HepG2 (cell line): Measurements from ENCODE around the gene YIF1A. TPM values are rescaled to one million over a fixed set of nuclear protein-coding genes. Genes with fewer than 3 reads are reported as not detected.

Source experiments
- ATAC-seq: fragments of 200-7000 bp; cut with Tn5 transposase; 3 replicates; pipeline ENCODE4 v1.9.1; 2020; ENCODE audit warnings: mild to moderate bottlenecking, moderate library complexity
- BruUV-seq: library from RNA; stranded (reverse); fragments of 400-500 nt; replicated peaks from 2 replicates; lab custom pipeline; 2021; lab: Mats Ljungman, UMichigan
- CTCF ChIA-PET: fragments of 300-600 bp; formaldehyde crosslinking; extraction: SDS; loops from one replicate; lab custom pipeline; 2021; ENCODE audit warnings: low total read pairs, inconsistent platforms, low intra/inter-chr PET ratio; lab: Yijun Ruan, JAX
- POLR2A ChIA-PET: fragments of 350-600 bp; sonication (Branson Sonifier 250); formaldehyde crosslinking; loops from one replicate; lab custom pipeline; 2020; ENCODE audit warnings: antibody characterized with exemption, inconsistent platforms; lab: Yijun Ruan, JAX
- DNase-seq: peaks from one replicate; pipeline ENCODE4 v3.0.0-alpha.2; 2015; ENCODE audit warnings: low spot score
- FAIRE-seq: peaks from 3 replicates; lab custom pipeline; 2011; peaks lifted over from hg19 to GRCh38; lab: Jason Lieb, UNC
- H2AFZ ChIP-seq: one replicate; pipeline ENCODE4 v1.6.1; 2011; ENCODE audit warnings: low read length, inconsistent platforms
- H3K27ac ChIP-seq: fragments of 300-600 bp; 3 replicates; pipeline ENCODE4 v1.8.0; 2011; ENCODE audit warnings: mixed run types, mild to moderate bottlenecking, mixed read lengths, low read length, inconsistent platforms; ENCODE audit not compliant: insufficient read depth; ENCODE audit errors: extremely low read length
- H3K27me3 ChIP-seq, 2 experiments: fragments of 200-600 bp in 1 of 2; 2 replicates in 1 of 2; 3 replicates in 1 of 2; pipeline versions ENCODE4 v1.6.0 to v1.8.0; 2011; ENCODE audit warnings: low read length in 2 of 2, mild to moderate bottlenecking in 2 of 2, moderate library complexity in 2 of 2, inconsistent platforms in 1 of 2; ENCODE audit not compliant: insufficient read depth in 2 of 2, control insufficient read depth in 1 of 2
- H3K36me3 ChIP-seq, 2 experiments: fragments of 200-600 bp in 1 of 2; replicated peaks in 1 of 2; 2 replicates in 1 of 2; 3 replicates in 1 of 2; pipeline versions ENCODE4 v1.5.1 to v1.8.0; 2011; ENCODE audit warnings: low read length in 2 of 2, inconsistent platforms in 1 of 2; ENCODE audit not compliant: insufficient read depth in 2 of 2, control insufficient read depth in 1 of 2
- H3K4me1 ChIP-seq: 2 replicates; pipeline ENCODE4 v1.5.1; 2012; ENCODE audit warnings: low read length, inconsistent platforms; ENCODE audit not compliant: insufficient read depth
- H3K4me2 ChIP-seq: 2 replicates; pipeline ENCODE4 v1.6.0; 2011; ENCODE audit warnings: low read depth, low read length, inconsistent platforms
- H3K4me3 ChIP-seq, 3 experiments: fragments of 200-600 bp in 1 of 3; sonication (generic), shearing (Covaris generic) in 1 of 3; replicated peaks in 1 of 3; 2 replicates each; pipeline ENCODE4 v1.5.1; 2011 to 2016; ENCODE audit warnings: low read length in 3 of 3, inconsistent platforms in 2 of 3, low read depth in 2 of 3, mild to moderate bottlenecking in 2 of 3, control low read depth in 1 of 3, mixed read lengths in 1 of 3; ENCODE audit not compliant: insufficient read depth in 1 of 3
- H3K79me2 ChIP-seq: one replicate; pipeline ENCODE4 v1.6.1; 2011; ENCODE audit warnings: low read length, inconsistent platforms; ENCODE audit not compliant: insufficient read depth
- H3K9ac ChIP-seq: 2 replicates; pipeline ENCODE4 v1.6.0; 2011; ENCODE audit warnings: mild to moderate bottlenecking, low read depth, low read length, inconsistent platforms; ENCODE audit not compliant: insufficient read depth
- H3K9me3 ChIP-seq: 2 replicates; pipeline ENCODE4 v1.5.1; 2012; ENCODE audit warnings: mild to moderate bottlenecking, low read length
- H4K20me1 ChIP-seq: 2 replicates; pipeline ENCODE4 v1.6.0; 2011; ENCODE audit warnings: inconsistent platforms, mild to moderate bottlenecking, low read length, moderate library complexity; ENCODE audit not compliant: insufficient read depth
- CEBPB ChIP-seq: IDR thresholded peaks from 2 replicates; pipeline ENCODE4 v1.6.1; 2011; ENCODE audit warnings: low read depth, low read length, improper control_type of control experiment, borderline replicate concordance
- DNMT1 ChIP-seq: sonication (generic); formaldehyde crosslinking; IDR thresholded peaks from 2 replicates; pipeline ENCODE4 v1.5.1; 2020; ENCODE audit warnings: mild to moderate bottlenecking, missing genetic modification reagents
- SP1 ChIP-seq, 2 experiments: fragments of 450-650 bp in 1 of 2; sonication (generic) in 1 of 2; formaldehyde crosslinking in 1 of 2; IDR thresholded peaks; 2 replicates each; pipeline versions ENCODE4 v1.4.0 to v1.6.1; 2016 to 2020; ENCODE audit warnings: missing genetic modification reagents in 1 of 2
- YY1 ChIP-seq: IDR thresholded peaks from 2 replicates; pipeline ENCODE4 v1.6.1; 2011; ENCODE audit warnings: low read length, low read depth, moderate library complexity, mild to moderate bottlenecking; ENCODE audit not compliant: insufficient read depth, insufficient replicate concordance
- ZNF205 ChIP-seq: IDR thresholded peaks from 2 replicates; pipeline ENCODE4 v1.6.1; 2018; ENCODE audit warnings: missing biosample characterization, missing genetic modification reagents
- ZNF260 ChIP-seq: sonication (generic); formaldehyde crosslinking; IDR thresholded peaks from 2 replicates; pipeline ENCODE4 v1.4.0; 2020; ENCODE audit warnings: missing genetic modification reagents, low read depth, mild to moderate bottlenecking, borderline replicate concordance
- ZSCAN20 ChIP-seq: sonication (generic); formaldehyde crosslinking; IDR thresholded peaks from 2 replicates; pipeline ENCODE4 v1.4.0; 2020; ENCODE audit warnings: missing genetic modification reagents, mild to moderate bottlenecking, borderline replicate concordance
- WGBS: methylation state at CpG from one replicate; pipeline ENCODE4 v1.1.6; 2017; ENCODE audit warnings: low lambda C conversion rate; 5-methylcytosine and 5-hydroxymethylcytosine counted together
- in situ Hi-C: cut with HindIII; loops from 2 replicates; pipeline ENCODE4 v1.10.0; 2017; ENCODE audit warnings: low pct_unique_long_range_greater_than_20kb; ENCODE audit not compliant: extremely low pct_ligation_motif_present
- intact Hi-C: fragments of 100-400 bp; cut with micrococcal nuclease; formaldehyde crosslinking; loops from one replicate; pipeline ENCODE4 v1.10.0; 2022; ENCODE audit not compliant: unreplicated experiment
- polyA plus RNA-seq, 8 experiments: library from polyadenylated mRNA; depleted of rRNA in 3 of 8; stranded (reverse) in 7 of 8; unstranded in 1 of 8; fragments of >200 nt; fragmentation: Illumina TruSeq in 4 of 8; extraction: Trizol in 4 of 8; gene quantifications; 2 replicates each; pipeline versions ENCODE4 v1.2.1 to v1.2.3, GENCODE V29; 2011 to 2016; ENCODE audit warnings: low read depth in 4 of 8, missing spikeins in 1 of 8, mixed read lengths in 1 of 8; ENCODE audit not compliant: insufficient read depth in 1 of 8
- total RNA-seq, 5 experiments: library from RNA; depleted of rRNA; stranded (reverse); fragments of >200 nt; fragmentation: Illumina TruSeq; extraction: Trizol; gene quantifications; 2 replicates each; pipeline ENCODE4 v1.2.3, GENCODE V29; 2016; ENCODE audit warnings: low read depth in 1 of 5
- TF ChIP-seq, protein P1 (sequence below): sonication (generic); formaldehyde crosslinking; IDR thresholded peaks from 2 replicates; pipeline ENCODE4 v1.4.0; 2020; ENCODE audit warnings: missing genetic modification reagents

YIF1A gene
- total and polyA plus RNA-seq, 2 of the 13 experiments (the other 11 are each of a cell fraction or from before 2014, with no cell fraction given), result 133 to 145 TPM

DNA sequence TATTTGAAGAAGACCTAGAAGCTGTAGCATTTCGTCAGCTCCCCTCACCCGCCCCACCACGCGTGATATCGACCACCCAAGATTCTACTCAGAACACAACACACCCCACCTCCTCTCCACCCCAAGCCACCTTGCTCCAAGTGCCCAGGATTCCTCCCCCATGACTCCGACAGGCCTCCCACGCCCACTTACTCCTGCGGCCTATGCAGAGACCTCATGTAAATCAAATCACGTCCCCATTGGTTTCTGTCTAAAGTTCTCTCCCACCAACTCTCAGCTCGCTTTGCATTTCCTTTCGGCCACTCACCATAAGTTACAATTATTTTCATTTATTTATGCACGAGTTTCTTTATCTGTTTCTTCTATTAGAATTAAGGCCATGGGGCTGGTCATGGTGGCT lies 13.7 kb upstream of the YIF1A start (continued):
- no peak for TF ChIP-seq ZNF260

DNA sequence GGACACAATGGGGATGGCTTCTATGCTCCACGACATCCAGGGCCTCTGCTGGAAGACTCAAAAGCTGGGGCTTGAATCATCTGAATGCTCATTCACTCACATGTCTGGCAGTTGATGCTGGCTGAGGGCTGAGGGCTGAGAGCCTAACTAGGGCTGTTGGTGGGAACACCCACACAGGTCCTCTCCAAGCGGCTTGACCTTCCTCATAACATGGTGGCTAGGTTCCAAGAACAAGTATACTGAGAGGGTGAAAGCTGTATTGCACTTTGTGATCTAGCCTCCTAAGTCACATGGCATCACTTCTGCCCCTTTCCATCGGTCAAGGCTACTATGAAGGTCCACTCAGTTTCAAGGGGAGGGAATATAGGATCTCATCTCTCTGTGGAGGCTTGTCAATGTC lies 10.2 kb upstream of the YIF1A start:
- peaks cover 3 to 19% of the 10 kb centered on the region in 2 experiments; a peak in 4 of 5 replicates for H3K27me3 ChIP-seq
- 0 out of 2 replicates have a peak, but pooled peaks cover 6% of the 10 kb centered on the region for H3K4me1 ChIP-seq
- ATAC-seq, result peak; percentile 20; the same call in 1 of the 3 replicates
- intact Hi-C loops (no loop called here), in situ Hi-C loops (no loop called here)
- H3K27ac ChIP-seq, result no peak overlapping the region
- no peak for TF ChIP-seq ZNF205 (CRISPR knock-in tag)
- no peak for TF ChIP-seq CEBPB
- no peak for TF ChIP-seq ZSCAN20
- ChIA-PET POLR2A (interaction anchor here (2.2 kb wide), 1 partner anchor 13 kb away, joined by 10 read pairs; no protein-coding TSS in a partner anchor), CTCF (no interaction called here)
- H3K79me2 ChIP-seq, result no peaks in the 10 kb centered on the region
- H3K36me3 ChIP-seq, result no peaks in the 10 kb centered on the region
- no peak overlapping the region for H3K4me3 ChIP-seq
- no peaks in the 10 kb centered on the region for H3K9me3 ChIP-seq
- H2AFZ ChIP-seq, result no peak overlapping the region
- H4K20me1 ChIP-seq, result no peaks in the 10 kb centered on the region
- no peak for DNase-seq
- H3K4me2 ChIP-seq, result no peak overlapping the region
- no TSS peak for BruUV-seq
- 5% methylated on average over 3 of the region's 3 CpGs for WGBS
- no peak for FAIRE-seq
- no peak overlapping the region for H3K9ac ChIP-seq

DNA sequence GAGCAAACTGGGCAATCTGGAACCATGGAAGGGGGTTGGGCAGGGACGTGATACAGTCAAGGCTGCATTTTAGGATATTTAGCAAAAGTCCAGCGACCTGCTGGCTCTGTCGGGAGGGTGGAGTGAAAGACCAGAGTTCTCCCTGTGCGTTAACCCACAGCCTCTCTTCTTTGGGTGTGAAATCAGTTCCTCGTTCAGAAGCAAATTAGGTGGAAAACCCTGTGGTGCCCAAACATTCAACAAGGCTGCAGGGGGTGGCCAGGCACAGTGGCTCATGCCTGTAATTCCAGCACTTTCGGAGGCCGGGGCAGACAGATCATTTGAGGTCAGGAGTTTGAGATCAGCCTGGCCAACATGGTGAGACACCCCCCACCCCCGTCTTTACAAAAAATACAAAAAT lies 8.7 kb upstream of the YIF1A start:
- no peak overlapping the region for H3K4me3 ChIP-seq
- in situ Hi-C loops (no loop called here), intact Hi-C loops (no loop called here)
- ATAC-seq (no peak), FAIRE-seq (no peak), DNase-seq (no peak)
- ChIA-PET CTCF (no interaction called here), POLR2A (interaction anchor here (2.2 to 3.7 kb wide), 2 partner anchors 8 to 15 kb away, joined by 10 to 13 read pairs; partner anchors contain the start of gene YIF1A)
- no TSS peak for BruUV-seq
- H4K20me1 ChIP-seq, result no peaks in the 10 kb centered on the region
- H3K4me2 ChIP-seq, result no peak overlapping the region
- peaks cover 3 to 30% of the 10 kb centered on the region in 2 experiments for H3K27me3 ChIP-seq
- 34% methylated on average over 8 of the region's 8 CpGs for WGBS
- H3K79me2 ChIP-seq, result no peaks in the 10 kb centered on the region
- H3K9ac ChIP-seq, result no peak overlapping the region
- peaks cover 10% of the 10 kb centered on the region; the same call in 1 of the 2 replicates for H3K4me1 ChIP-seq
- TF ChIP-seq, protein P1, sequence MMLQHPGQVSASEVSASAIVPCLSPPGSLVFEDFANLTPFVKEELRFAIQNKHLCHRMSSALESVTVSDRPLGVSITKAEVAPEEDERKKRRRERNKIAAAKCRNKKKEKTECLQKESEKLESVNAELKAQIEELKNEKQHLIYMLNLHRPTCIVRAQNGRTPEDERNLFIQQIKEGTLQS (CRISPR knock-in tag), result no peak
- TF ChIP-seq DNMT1 (CRISPR knock-in tag), result no peak
- TF ChIP-seq SP1 (IDR thresholded peaks at IDR 0.05), result no peak
- TF ChIP-seq SP1 (CRISPR knock-in tag; IDR thresholded peaks at IDR 0.05), result no peak
- TF ChIP-seq YY1, result no peak
- no peaks in the 10 kb centered on the region for H3K9me3 ChIP-seq
- no peak overlapping the region for H3K27ac ChIP-seq
- H2AFZ ChIP-seq, result no peak overlapping the region
- H3K36me3 ChIP-seq, result no peaks in the 10 kb centered on the region
